ENCODE measurements around the gene ZNF784.
"Not testable (repeated sequence)": the region's sequence is repeated elsewhere in the genome, so short reads cannot be mapped to it uniquely, and the experiment has no call there.

ZNF784 gene

GRCh38 chr19:55578031-55578760 is 46.2 kb downstream of the ZNF784 start:
- in situ Hi-C loops (cut with MboI; ENCODE audit: low pct_unique_long_range_greater_than_20kb, low sequenced_read_pairs), result no loop called here
- no peak for DNase-seq

GRCh38 chr19:55576746-55577145 is 47.6 kb downstream of the ZNF784 start:
- no peak for DNase-seq
- in situ Hi-C loops (cut with MboI; ENCODE audit: low pct_unique_long_range_greater_than_20kb, low sequenced_read_pairs), result no loop called here

- in situ Hi-C loops (cut with MboI; ENCODE audit: low pct_unique_long_range_greater_than_20kb, low sequenced_read_pairs), result not testable (repeated sequence)
Observed at GRCh38 chr19:55573929-55574328, 50.4 kb downstream of the ZNF784 start.

More at GRCh38 chr19:55573929-55574328, 50.4 kb downstream of the ZNF784 start:
- not testable (repeated sequence) for DNase-seq
